Measurements from ENCODE around the gene MTMR8. TPM values are rescaled to one million over a fixed set of nuclear protein-coding genes. Genes with fewer than 3 reads are reported as not detected.

MTMR8 gene
- total and polyA plus RNA-seq, 2 donors (not counting 3 experiments of a cell fraction or from before 2014, with no cell fraction given) = 0.23 to 0.75 TPM

GRCh38 chrX:64439551-64439950, 44.3 kb upstream of the MTMR8 start:
- H3K9me1 ChIP-seq (replicated peaks; ENCODE audit: control insufficient read depth, extremely low read depth, insufficient read depth, low read length) = no peaks in the 10 kb centered on the region
- H3K79me2 ChIP-seq (ENCODE audit: control insufficient read depth, insufficient read depth, low read length) = no peaks in the 10 kb centered on the region
- no peaks in the 10 kb centered on the region for H3K9me3 ChIP-seq (replicated peaks; ENCODE audit: control insufficient read depth, insufficient read depth, low read length)
- no peak overlapping the region for H2AFZ ChIP-seq (ENCODE audit: low read depth, low read length)
- H3K4me2 ChIP-seq (ENCODE audit: insufficient read depth, low read length) = no peak overlapping the region
- dilution Hi-C loops (cut with MboI; ENCODE audit: extremely low pct_ligation_motif_present, low sequenced_read_pairs) (no loop called here), intact Hi-C loops (cut with micrococcal nuclease) (no loop called here)
- FAIRE-seq (no peak), DNase-seq (ENCODE audit: low read depth, low spot score) (no peak)
- H3K4me3 ChIP-seq (replicated peaks in 1 of 3; ENCODE audit: insufficient read depth in 1 of 3, low read depth in 1 of 3, low read length in 3 of 3) = no peak overlapping the region
- no peak overlapping the region for H3K9ac ChIP-seq (replicated peaks; ENCODE audit: extremely low read depth, insufficient read depth, low read length)
- H3K36me3 ChIP-seq (ENCODE audit: control insufficient read depth in 2 of 2, extremely low read depth in 1 of 2, insufficient read depth in 2 of 2, low read length in 2 of 2) = no peaks in the 10 kb centered on the region
- no peaks in the 10 kb centered on the region for H3K27me3 ChIP-seq (ENCODE audit: control insufficient read depth in 2 of 2, insufficient read depth in 2 of 2, low read length in 2 of 2)
- ChIA-PET CTCF (no interaction called here), POLR2A (no interaction called here)
- H4K20me1 ChIP-seq (replicated peaks; ENCODE audit: control insufficient read depth, extremely low read depth, insufficient read depth, low read length) = no peaks in the 10 kb centered on the region
- no peaks in the 10 kb centered on the region for H3K4me1 ChIP-seq (ENCODE audit: control insufficient read depth, extremely low read depth, insufficient read depth, low read length)
- no peak overlapping the region for H3K27ac ChIP-seq (ENCODE audit: insufficient read depth, low read depth, low read length)
- TF ChIP-seq GATA2 (IDR thresholded peaks at IDR 0.05; ENCODE audit: insufficient read depth, insufficient read length, low read depth, low read length) = no peak
- no peak for TF ChIP-seq POLR2A (IDR thresholded peaks at IDR 0.05; ENCODE audit: low read depth, low read length)
- TF ChIP-seq EZH2 (IDR thresholded peaks at IDR 0.05; ENCODE audit: borderline replicate concordance, low read depth, low read length, severe bottlenecking) = no peak
- no peak for TF ChIP-seq MAX (IDR thresholded peaks at IDR 0.05; ENCODE audit: insufficient read depth, insufficient read length)
- TF ChIP-seq CTCF (IDR thresholded peaks at IDR 0.05; ENCODE audit: extremely low read depth in 1 of 2, insufficient read depth in 1 of 2, low read depth in 1 of 2, low read length in 2 of 2) = no peak
- TF ChIP-seq MYC (IDR thresholded peaks at IDR 0.05; ENCODE audit: low read depth, low read length) = no peak
- TF ChIP-seq JUN (IDR thresholded peaks at IDR 0.05; ENCODE audit: borderline replicate concordance, insufficient read depth, insufficient read length, low read depth) = no peak
- no peak for TF ChIP-seq FOS (IDR thresholded peaks at IDR 0.05; ENCODE audit: borderline replicate concordance, insufficient read depth, low read length)
- TF ChIP-seq POLR2AphosphoS5 (IDR thresholded peaks at IDR 0.05; ENCODE audit: insufficient read depth, low read depth, low read length) = no peak
- BruUV-seq (replicated peaks) = no TSS peak

Data from endothelial cell of umbilical vein (primary cell).